Activated CD8-positive, alpha-beta memory T cell treated with anti-CD3 and anti-CD28 coated beads, Interleukin-2, amount 10 ng/mL, durations not matched to agents 7 days and 5 days (primary cell): ENCODE results near the gene SLC7A11. TPM values are rescaled to one million over a fixed set of nuclear protein-coding genes. Genes with fewer than 3 reads are reported as not detected.
"Not testable (repeated sequence)": the region's sequence is repeated elsewhere in the genome, so short reads cannot be mapped to it uniquely, and the experiment has no call there.

ENCODE experiments used
- ATAC-seq: fragments of 150-1000 bp; cut with Tn5 transposase; one replicate; pipeline ENCODE4 v1.10.0; 2021; ENCODE audit warnings: moderate library complexity
- CTCF ChIA-PET: fragments of 350-600 bp; sonication (Branson Sonifier 250); formaldehyde crosslinking; loops from one replicate; lab custom pipeline; 2021; ENCODE audit warnings: antibody characterized with exemption; lab: Charles Lee
- DNase-seq: peaks from one replicate; pipeline ENCODE4 v3.0.0-alpha.2; 2020
- H3K27ac Mint-ChIP-seq: one replicate; pipeline ENCODE4 v1.8.0; 2021; ENCODE audit warnings: mild to moderate bottlenecking, mixed read lengths
- H3K27me3 Mint-ChIP-seq: one replicate; pipeline ENCODE4 v1.8.0; 2021; ENCODE audit warnings: mixed read lengths
- H3K36me3 Mint-ChIP-seq: one replicate; pipeline ENCODE4 v1.8.0; 2021; ENCODE audit warnings: mild to moderate bottlenecking, mixed read lengths
- H3K4me1 Mint-ChIP-seq: one replicate; pipeline ENCODE4 v1.8.0; 2021; ENCODE audit warnings: mixed read lengths
- H3K4me3 Mint-ChIP-seq: one replicate; pipeline ENCODE4 v1.8.0; 2021; ENCODE audit warnings: mild to moderate bottlenecking, moderate library complexity, mixed read lengths
- H3K9me3 Mint-ChIP-seq: one replicate; pipeline ENCODE4 v1.8.0; 2022; ENCODE audit warnings: low read depth, mixed read lengths
- total RNA-seq, 2 experiments: library from RNA; stranded (reverse); gene quantifications; one replicate each; pipeline ENCODE4 v1.2.3, GENCODE V29; 2021

SLC7A11 gene
- total RNA-seq, 2 experiments from 2014 or later = 5.2 to 6.7 TPM

DNA sequence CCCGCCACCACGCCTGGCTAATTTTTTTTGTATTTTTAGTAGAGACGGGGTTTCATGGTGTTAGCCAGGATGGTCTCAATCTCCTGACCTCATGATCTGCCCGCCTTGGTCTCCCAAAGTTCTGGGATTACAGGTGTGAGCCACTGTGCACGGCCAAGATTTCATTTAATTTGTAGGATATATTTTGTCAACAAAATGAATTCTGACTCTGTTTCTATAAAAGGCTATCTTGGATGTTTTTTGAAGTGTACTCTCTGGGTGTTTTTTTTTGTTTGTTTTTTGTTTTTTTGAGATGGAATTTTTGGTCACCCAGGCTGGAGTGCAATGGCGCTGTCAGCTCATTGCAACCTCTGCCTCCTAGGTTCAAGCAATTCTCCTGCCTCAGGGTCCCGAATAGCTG lies 5.0 kb downstream of the SLC7A11 start:
- CTCF ChIA-PET = interaction anchor here (0.9 kb wide), 1 partner anchor 27 kb away, joined by 3 read pairs; no protein-coding TSS in a partner anchor
- not testable (repeated sequence) for H3K27me3 Mint-ChIP-seq, DNase-seq, H3K27ac Mint-ChIP-seq, H3K4me3 Mint-ChIP-seq, ATAC-seq, H3K9me3 Mint-ChIP-seq
- Mint-ChIP-seq H3K4me1 (peaks cover 25% of the 10 kb centered on the region), H3K36me3 (peaks cover 20% of the 10 kb centered on the region)

DNA sequence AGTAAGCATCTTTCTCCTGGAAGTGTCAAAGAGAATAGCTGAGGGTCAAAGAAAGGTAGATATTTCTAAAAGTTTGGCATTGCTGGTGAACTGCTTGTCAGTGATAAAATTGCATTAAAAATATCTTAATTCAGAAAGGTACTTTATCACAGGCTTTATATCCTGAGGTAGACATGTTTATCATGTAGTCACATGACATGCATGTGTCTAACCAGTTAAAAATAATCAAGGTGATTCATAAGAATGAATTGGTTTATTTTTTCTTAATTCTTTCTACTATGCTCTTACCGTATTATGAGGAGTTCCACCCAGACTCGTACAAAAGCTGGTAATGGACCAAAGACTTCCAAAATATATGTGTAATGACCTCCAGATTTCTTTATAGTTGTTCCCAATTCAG lies 6.1 kb downstream of the SLC7A11 start:
- Mint-ChIP-seq H3K9me3 (no peaks in the 10 kb centered on the region), H3K27ac (peak overlapping the region; percentile 59), H3K27me3 (no peaks in the 10 kb centered on the region), H3K4me3 (no peak overlapping the region), H3K4me1 (peaks cover 20% of the 10 kb centered on the region), H3K36me3 (peaks cover 25% of the 10 kb centered on the region)
- CTCF ChIA-PET = interaction anchor here (0.9 kb wide), 1 partner anchor 26 kb away, joined by 3 read pairs; no protein-coding TSS in a partner anchor
- ATAC-seq = no peak
- no peak for DNase-seq

DNA sequence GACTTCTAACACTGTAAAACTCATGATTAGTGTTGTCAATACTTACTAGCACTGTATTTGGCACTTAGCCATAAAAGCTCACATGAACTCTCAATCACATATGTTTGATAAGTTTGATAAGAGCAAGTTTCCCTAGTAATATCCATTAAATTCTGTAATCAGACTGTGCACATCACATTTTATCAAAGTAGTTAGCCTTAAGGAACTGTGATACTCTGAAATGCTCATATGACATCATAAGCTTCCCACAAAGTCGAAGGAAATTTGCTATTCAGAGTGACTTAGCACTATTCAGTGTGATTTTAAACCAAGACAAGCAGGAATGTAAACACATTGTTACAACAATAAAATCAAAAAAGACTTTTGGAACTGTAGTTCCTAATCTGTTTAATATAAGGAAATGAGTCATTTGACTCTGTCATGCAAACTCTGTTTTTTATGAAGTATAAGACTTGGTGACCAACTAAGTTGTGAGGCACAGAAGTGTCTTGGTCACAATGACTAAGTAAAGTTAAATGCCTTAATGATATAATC lies 6.7 kb downstream of the SLC7A11 start:
- peak; percentile 67 for ATAC-seq
- no peak overlapping the region for H3K4me3 Mint-ChIP-seq
- H3K27me3 Mint-ChIP-seq = no peaks in the 10 kb centered on the region
- CTCF ChIA-PET = no interaction called here
- peaks cover 17% of the 10 kb centered on the region for H3K4me1 Mint-ChIP-seq
- peak overlapping the region; percentile 59 for H3K27ac Mint-ChIP-seq
- no peaks in the 10 kb centered on the region for H3K9me3 Mint-ChIP-seq
- peaks cover 26% of the 10 kb centered on the region for H3K36me3 Mint-ChIP-seq
- DNase-seq = no peak

DNA sequence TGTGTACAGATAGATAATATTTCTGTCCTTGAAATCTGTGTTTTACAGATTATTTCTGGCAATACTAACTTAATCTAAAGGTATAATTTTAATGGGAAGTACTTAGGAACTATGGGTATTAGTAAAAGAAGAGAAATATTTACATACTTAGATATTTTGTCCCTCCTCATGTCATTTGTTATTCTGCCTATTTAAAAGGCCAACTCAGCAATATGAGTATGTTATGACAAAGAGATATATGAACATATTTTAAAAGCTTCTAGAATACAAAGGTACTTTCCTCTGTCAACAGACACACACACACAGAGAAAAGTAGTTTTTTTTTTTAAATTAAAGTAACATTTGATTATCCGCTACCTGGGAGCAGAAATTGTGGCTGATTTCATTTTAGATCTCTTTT lies 7.9 kb downstream of the SLC7A11 start:
- CTCF ChIA-PET = no interaction called here
- Mint-ChIP-seq H3K27ac (no peak overlapping the region), H3K9me3 (no peaks in the 10 kb centered on the region), H3K4me3 (no peak overlapping the region), H3K4me1 (peaks cover 13% of the 10 kb centered on the region), H3K36me3 (peaks cover 31% of the 10 kb centered on the region), H3K27me3 (no peaks in the 10 kb centered on the region)
- ATAC-seq (no peak), DNase-seq (no peak)

DNA sequence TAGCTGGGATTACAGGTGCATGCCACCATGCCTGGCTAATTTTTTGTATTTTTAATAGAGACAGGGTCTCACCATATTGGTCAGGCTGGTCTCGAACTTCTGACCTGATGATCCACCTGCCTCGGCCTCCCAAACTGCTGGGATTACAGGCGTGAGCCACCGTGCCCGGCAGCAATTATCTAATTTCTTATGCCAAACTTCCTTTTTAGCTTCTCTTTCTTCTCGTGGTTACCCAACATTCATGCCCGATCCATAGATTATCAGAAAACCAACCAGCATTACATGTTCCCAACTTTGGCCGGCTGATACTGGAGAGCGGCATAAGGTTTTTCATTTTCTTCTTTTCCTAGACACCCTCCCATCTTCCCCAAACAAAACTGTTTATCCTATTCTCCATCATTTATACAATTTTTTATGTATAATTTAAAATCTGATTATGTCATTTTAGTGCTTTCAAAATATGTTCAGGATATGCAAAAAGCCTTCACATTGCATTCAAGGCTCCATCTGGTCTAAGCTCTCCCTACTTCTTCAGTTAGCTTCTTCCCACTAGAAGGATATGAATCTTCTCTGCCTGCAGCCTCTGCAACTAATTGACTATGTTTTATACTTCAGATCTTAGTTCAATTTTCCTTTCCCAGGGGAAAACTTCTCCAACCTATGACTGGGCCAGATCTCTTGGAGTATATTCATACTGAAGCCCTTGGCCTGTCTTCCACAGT lies 8.7 kb downstream of the SLC7A11 start:
- Mint-ChIP-seq H3K4me3 (no peak overlapping the region), H3K4me1 (peaks cover 11% of the 10 kb centered on the region), H3K9me3 (no peaks in the 10 kb centered on the region), H3K27ac (no peak overlapping the region), H3K27me3 (no peaks in the 10 kb centered on the region), H3K36me3 (peaks cover 35% of the 10 kb centered on the region)
- no peak for ATAC-seq
- DNase-seq = no peak
- CTCF ChIA-PET = no interaction called here

DNA sequence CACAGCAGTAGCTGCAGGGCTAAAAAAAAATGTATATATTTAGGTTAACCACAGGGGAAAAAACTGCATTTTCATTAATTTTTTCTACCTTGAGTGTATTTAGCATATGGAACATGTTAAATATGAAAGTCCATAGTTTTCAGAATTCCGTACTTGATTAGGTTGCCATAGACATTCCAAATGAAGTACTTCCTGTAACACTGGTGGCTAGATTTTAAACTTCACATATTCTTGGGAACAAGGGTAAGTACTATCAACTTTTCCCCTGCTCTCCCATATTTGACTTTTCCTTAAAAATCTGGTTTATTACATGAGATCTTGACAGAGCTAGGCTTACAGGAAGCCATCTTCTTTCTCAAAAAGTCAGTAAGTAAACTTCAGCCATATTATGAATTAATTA lies 9.8 kb downstream of the SLC7A11 start:
- H3K36me3 Mint-ChIP-seq = peaks cover 38% of the 10 kb centered on the region
- peaks cover 11% of the 10 kb centered on the region for H3K4me1 Mint-ChIP-seq
- no peak overlapping the region for H3K27ac Mint-ChIP-seq
- H3K9me3 Mint-ChIP-seq = no peaks in the 10 kb centered on the region
- DNase-seq (no peak), ATAC-seq (no peak)
- CTCF ChIA-PET = no interaction called here
- H3K4me3 Mint-ChIP-seq = no peak overlapping the region
- no peaks in the 10 kb centered on the region for H3K27me3 Mint-ChIP-seq

DNA sequence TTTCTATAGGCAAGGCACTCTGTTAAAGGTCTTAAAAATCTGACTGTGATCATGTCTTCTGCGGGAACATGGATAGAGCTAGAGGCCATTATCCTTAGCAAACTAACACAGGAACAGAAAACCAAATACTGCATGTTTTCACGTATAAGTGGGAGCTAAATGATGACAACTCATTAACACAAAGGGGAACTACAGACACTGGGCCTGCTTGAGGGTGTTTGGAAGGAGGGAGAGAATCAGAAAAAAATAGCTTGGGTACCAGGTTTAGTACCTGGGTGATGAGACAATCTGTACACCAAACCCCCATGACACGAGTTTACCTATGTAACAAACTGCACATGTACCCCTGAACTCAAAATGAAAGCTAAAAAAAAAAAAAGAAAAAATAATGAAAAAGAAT lies 12.1 kb downstream of the SLC7A11 start:
- CTCF ChIA-PET = interaction anchor here (0.6 kb wide), 1 partner anchor 14 kb away, joined by 3 read pairs; no protein-coding TSS in a partner anchor
- no peak for DNase-seq
- peaks cover 35% of the 10 kb centered on the region for H3K36me3 Mint-ChIP-seq
- H3K27ac Mint-ChIP-seq = no peak overlapping the region
- no peak for ATAC-seq
- H3K4me1 Mint-ChIP-seq = no peaks in the 10 kb centered on the region
- H3K27me3 Mint-ChIP-seq = no peaks in the 10 kb centered on the region
- H3K4me3 Mint-ChIP-seq = no peak overlapping the region
- H3K9me3 Mint-ChIP-seq = no peaks in the 10 kb centered on the region

DNA sequence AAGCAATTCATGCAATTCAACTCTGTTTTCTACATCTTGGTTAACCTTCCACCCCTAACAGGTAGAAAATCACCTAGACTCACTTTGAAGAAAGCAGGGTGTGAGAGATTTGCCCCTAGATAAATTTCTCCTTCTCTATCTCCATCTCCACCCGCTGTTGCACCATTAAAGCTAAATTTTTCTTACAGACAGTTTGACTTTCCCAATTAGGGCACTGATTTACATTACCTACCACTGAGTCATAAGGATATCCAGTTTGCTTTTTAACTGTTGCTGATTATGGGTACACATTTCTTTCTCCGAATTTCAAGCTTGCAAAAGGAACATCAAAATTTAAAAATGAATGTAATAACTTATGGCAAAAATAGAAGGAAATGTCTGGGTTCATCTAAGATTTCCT lies 13.0 kb downstream of the SLC7A11 start:
- no peaks in the 10 kb centered on the region for H3K27me3 Mint-ChIP-seq
- CTCF ChIA-PET = no interaction called here
- H3K4me3 Mint-ChIP-seq = no peak overlapping the region
- H3K4me1 Mint-ChIP-seq = no peaks in the 10 kb centered on the region
- H3K36me3 Mint-ChIP-seq = peaks cover 33% of the 10 kb centered on the region
- H3K27ac Mint-ChIP-seq = no peak overlapping the region
- no peaks in the 10 kb centered on the region for H3K9me3 Mint-ChIP-seq
- ATAC-seq = no peak
- no peak for DNase-seq

DNA sequence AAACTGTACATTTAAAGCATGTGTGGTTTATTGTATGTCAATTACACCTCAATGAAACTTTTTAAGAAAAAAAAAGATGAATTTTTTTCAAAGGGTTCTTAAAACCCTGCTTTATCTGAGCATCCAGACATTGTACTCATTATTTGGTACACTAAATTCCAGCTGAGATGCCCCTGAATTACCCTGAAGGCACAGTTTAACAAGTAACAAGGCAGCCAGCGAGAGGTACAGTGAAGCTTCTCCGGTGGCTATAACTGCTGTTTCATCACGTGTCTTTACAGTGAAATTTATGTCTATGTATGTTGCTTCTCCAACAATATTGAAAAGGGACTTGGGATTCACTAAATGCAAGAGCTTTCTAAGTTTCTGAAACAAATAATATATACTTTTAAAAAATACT lies 15.8 kb downstream of the SLC7A11 start:
- Mint-ChIP-seq H3K4me3 (no peak overlapping the region), H3K4me1 (no peaks in the 10 kb centered on the region), H3K9me3 (no peaks in the 10 kb centered on the region), H3K27ac (no peak overlapping the region), H3K27me3 (no peaks in the 10 kb centered on the region), H3K36me3 (peaks cover 33% of the 10 kb centered on the region)
- CTCF ChIA-PET = no interaction called here
- ATAC-seq (no peak), DNase-seq (no peak)

DNA sequence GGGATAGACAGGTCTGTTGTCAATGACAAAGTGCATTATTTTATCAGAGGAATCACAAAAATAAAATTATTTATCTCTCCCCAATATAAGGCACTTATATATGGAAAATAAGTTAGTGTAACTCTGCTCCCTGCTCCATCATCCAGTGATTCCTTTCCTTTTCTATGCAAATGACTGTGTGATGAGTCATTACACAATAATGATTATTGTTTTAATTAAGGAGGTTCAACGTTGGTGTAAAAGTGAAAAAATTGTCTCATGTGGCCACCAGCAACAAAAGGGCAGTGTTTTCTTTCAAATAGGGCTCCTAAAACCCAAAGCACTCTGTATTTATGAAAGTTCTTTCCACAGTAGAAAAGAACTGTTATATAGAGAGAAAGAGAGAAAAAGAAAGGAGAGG lies 16.7 kb downstream of the SLC7A11 start:
- Mint-ChIP-seq H3K4me1 (no peaks in the 10 kb centered on the region), H3K9me3 (no peaks in the 10 kb centered on the region), H3K4me3 (no peak overlapping the region), H3K36me3 (peaks cover 27% of the 10 kb centered on the region), H3K27ac (no peak overlapping the region), H3K27me3 (no peaks in the 10 kb centered on the region)
- CTCF ChIA-PET = no interaction called here
- ATAC-seq = no peak
- DNase-seq = no peak

DNA sequence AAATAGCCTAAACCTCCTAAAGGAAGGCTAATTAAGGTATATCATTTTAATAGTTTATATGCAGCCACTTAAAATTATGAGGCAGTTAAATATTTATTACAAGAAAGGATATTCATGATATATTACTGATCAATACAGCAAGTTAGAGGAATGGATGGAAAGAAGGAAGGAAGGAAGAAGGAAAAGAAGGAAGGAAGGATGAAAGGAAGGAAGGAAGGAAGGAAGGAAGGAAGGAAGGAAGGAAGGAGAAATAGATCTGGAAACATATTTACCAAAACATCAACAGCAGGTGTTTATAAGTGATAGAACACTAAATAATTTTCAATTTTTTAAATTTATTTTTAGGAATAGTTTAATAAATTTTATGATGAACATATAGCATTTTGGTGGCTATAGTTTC lies 17.5 kb downstream of the SLC7A11 start:
- ATAC-seq = no peak
- DNase-seq = no peak
- Mint-ChIP-seq H3K9me3 (no peaks in the 10 kb centered on the region), H3K4me3 (no peak overlapping the region), H3K4me1 (no peaks in the 10 kb centered on the region), H3K36me3 (peaks cover 24% of the 10 kb centered on the region), H3K27me3 (no peaks in the 10 kb centered on the region), H3K27ac (no peak overlapping the region)
- CTCF ChIA-PET = no interaction called here

DNA sequence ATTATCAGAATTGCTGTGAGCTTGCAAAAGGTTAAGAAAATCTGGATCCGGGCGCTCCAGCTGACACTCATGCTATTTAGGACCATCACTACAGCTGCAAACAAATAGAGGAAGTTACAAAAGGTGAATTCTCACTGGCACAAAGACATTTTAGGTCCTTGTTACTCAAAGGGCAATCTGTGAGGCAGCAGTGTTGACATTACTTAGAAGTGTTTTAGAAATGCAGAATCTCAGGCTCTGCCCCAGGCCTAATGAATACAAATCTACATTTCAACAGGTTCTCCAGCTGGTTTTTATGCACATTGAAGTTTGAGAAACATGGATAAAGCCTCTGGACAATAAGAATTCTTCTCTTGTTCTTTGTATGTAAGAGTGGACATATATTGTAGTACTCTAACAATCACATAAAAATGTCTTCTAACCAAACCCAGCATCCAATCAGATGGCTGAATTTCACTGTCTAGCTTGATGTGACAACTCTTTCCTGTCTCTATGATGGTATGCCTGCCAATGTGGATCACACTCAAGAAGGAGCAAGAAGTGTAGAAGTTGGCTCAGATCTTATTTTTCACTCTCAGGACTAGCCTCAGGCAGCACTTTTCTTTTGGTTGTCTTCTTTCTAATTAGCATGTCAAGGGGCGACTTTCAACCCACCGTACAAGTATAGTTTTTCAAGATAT lies 18.8 kb downstream of the SLC7A11 start:
- H3K9me3 Mint-ChIP-seq = no peaks in the 10 kb centered on the region
- no peaks in the 10 kb centered on the region for H3K27me3 Mint-ChIP-seq
- no peak overlapping the region for H3K4me3 Mint-ChIP-seq
- H3K27ac Mint-ChIP-seq = no peak overlapping the region
- no peaks in the 10 kb centered on the region for H3K4me1 Mint-ChIP-seq
- H3K36me3 Mint-ChIP-seq = peaks cover 26% of the 10 kb centered on the region
- CTCF ChIA-PET = no interaction called here
- ATAC-seq (no peak), DNase-seq (no peak)

DNA sequence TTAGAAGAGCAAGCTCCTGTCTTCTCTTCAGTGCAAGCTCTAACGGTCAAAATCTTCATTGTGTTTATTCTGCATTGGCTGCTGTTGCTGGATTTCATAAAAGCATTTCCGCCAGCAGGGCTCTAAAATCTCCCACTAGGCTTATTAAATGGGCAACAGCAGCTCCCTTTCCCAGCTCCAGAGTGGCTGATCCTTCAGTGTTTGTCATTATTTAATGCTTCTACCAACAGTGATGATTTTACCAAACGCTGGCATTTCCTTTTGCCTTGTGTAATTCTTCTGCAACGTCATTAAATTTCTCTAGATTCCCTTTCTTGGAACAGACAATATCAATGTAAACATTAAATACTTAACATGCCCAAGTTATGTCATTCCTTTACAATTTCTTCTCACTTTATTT lies 20.1 kb downstream of the SLC7A11 start:
- Mint-ChIP-seq H3K27me3 (no peaks in the 10 kb centered on the region), H3K36me3 (peaks cover 24% of the 10 kb centered on the region)
- CTCF ChIA-PET = interaction anchor here (1.1 kb wide), 1 partner anchor 10 kb away, joined by 3 read pairs; no protein-coding TSS in a partner anchor

DNA sequence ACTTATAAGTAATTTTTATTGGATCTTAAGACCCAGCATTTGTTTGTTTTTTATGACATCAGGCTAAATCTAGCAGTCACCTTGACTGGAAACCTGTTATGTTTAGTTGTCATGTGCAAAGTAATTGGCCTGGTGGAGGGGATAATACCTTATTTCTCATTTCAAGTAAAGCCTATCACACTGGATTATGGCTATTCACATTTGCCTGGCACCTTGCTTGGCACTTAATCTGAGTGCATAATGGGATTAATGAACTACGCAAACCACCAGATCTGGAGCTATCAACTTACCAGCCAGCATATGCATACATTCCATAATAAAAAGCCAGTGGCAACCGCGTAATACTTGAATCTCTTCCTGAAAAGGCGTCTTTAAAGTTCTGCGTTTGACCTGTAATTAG lies 23.2 kb downstream of the SLC7A11 start:
- Mint-ChIP-seq H3K27me3 (no peaks in the 10 kb centered on the region), H3K9me3 (no peaks in the 10 kb centered on the region), H3K27ac (no peak overlapping the region), H3K4me3 (no peak overlapping the region), H3K4me1 (no peaks in the 10 kb centered on the region), H3K36me3 (peaks cover 27% of the 10 kb centered on the region)
- ATAC-seq (no peak), DNase-seq (no peak)
- CTCF ChIA-PET = no interaction called here

More for the DNA sequence above, 20.1 kb downstream of the SLC7A11 start:
- Mint-ChIP-seq H3K4me3 (no peak overlapping the region), H3K27ac (no peak overlapping the region), H3K9me3 (no peaks in the 10 kb centered on the region), H3K4me1 (no peaks in the 10 kb centered on the region)
- DNase-seq (no peak), ATAC-seq (no peak)
